K562 (cell line): Measurements from ENCODE around the gene EFNA2. TPM values are rescaled to one million over a fixed set of nuclear protein-coding genes. Genes with fewer than 3 reads are reported as not detected.

Experiments
- ERF ChIP-seq: fragments of 450-650 bp; formaldehyde crosslinking; IDR thresholded peaks from 2 replicates; pipeline ENCODE4 v1.4.0; 2020; ENCODE audit warnings: mild to moderate bottlenecking, mixed read lengths
- MXI1 ChIP-seq: IDR thresholded peaks from 2 replicates; pipeline ENCODE4 v1.6.1; 2011; ENCODE audit warnings: low read depth, mild to moderate bottlenecking, improper control_type of control experiment, low read length
- NELFE ChIP-seq: IDR thresholded peaks from 2 replicates; pipeline ENCODE4 v1.6.1; 2011; ENCODE audit warnings: mild to moderate bottlenecking; ENCODE audit not compliant: insufficient read depth, insufficient read length
- NR2C2 ChIP-seq, 2 experiments: fragments of 200-800 bp in 1 of 2; sonication (Bioruptor generic) in 1 of 2; sonication (generic) in 1 of 2; formaldehyde crosslinking in 1 of 2; IDR thresholded peaks; 2 replicates each; pipeline versions ENCODE4 v1.6.1 to v1.8.0; 2016 to 2022; ENCODE audit warnings: mild to moderate bottlenecking in 1 of 2, missing compliant biosample characterization in 1 of 2, missing genetic modification characterization in 1 of 2, missing genetic modification reagents in 1 of 2
- PHB ChIP-seq: fragments of 250-450 bp; sonication (Bioruptor Pico); IDR thresholded peaks from 2 replicates; pipeline ENCODE4 v1.5.0; 2021
- RUNX1 ChIP-seq: sonication (generic); IDR thresholded peaks from 2 replicates; pipeline ENCODE4 v1.6.1; 2016; ENCODE audit warnings: antibody characterized with exemption, low read depth
- SIN3A ChIP-seq, 2 experiments: fragments of 150-350 bp in 1 of 2; IDR thresholded peaks; 2 replicates each; pipeline ENCODE4 v1.6.1; 2011 to 2016; ENCODE audit warnings: borderline replicate concordance in 2 of 2, low read depth in 2 of 2, low read length in 2 of 2, mild to moderate bottlenecking in 2 of 2, moderate library complexity in 2 of 2; ENCODE audit not compliant: control insufficient read depth in 1 of 2
- TOE1 ChIP-seq, 2 experiments: fragments of 450-650 bp in 1 of 2; sonication (generic) in 1 of 2; formaldehyde crosslinking in 1 of 2; IDR thresholded peaks; 2 replicates each; pipeline versions ENCODE4 v1.7.1 to v1.8.0; 2016 to 2022; ENCODE audit warnings: borderline replicate concordance in 2 of 2, mild to moderate bottlenecking in 2 of 2, antibody characterized with exemption in 1 of 2, inconsistent platforms in 1 of 2, low read depth in 1 of 2, missing genetic modification reagents in 1 of 2, moderate library complexity in 1 of 2
- ZNF263 ChIP-seq: sonication (generic); formaldehyde crosslinking; IDR thresholded peaks from 2 replicates; pipeline ENCODE4 v1.8.0; 2022; ENCODE audit warnings: mild to moderate bottlenecking, missing genetic modification reagents, borderline replicate concordance
- ZNF3 ChIP-seq: fragments of 250-450 bp; sonication (Bioruptor Pico); IDR thresholded peaks from 2 replicates; pipeline ENCODE4 v1.5.0; 2021; ENCODE audit warnings: mild to moderate bottlenecking, moderate library complexity
- polyA plus RNA-seq, 8 experiments: library from polyadenylated mRNA; depleted of rRNA in 4 of 8; stranded (reverse) in 5 of 8; unstranded in 3 of 8; fragments of >200 nt; fragmentation: Nextera tagmentation in 2 of 8; fragmentation: Illumina TruSeq in 1 of 8; extraction: Ambion mirVana in 2 of 8; extraction: Trizol in 1 of 8; gene quantifications; 2 replicates each; pipeline versions ENCODE4 v1.2.1 to v1.2.3, GENCODE V29; 2011 to 2014; ENCODE audit warnings: inconsistent platforms in 1 of 8, missing spikeins in 1 of 8
- total RNA-seq, 7 experiments: library from RNA; depleted of rRNA in 6 of 7; stranded (reverse); fragments of >200 nt in 6 of 7; fragmentation: Illumina TruSeq in 2 of 7; extraction: Trizol in 2 of 7; gene quantifications; 2 replicates each; pipeline versions ENCODE4 v1.2.1 to v1.2.3, GENCODE V29; 2011 to 2021; ENCODE audit warnings: low replicate concordance in 1 of 7
- TF ChIP-seq, protein P1 (sequence below), 3 experiments: fragments of 200-800 bp in 1 of 3; fragments of 250-450 bp in 1 of 3; fragments of 450-650 bp in 1 of 3; sonication (Bioruptor Pico) in 1 of 3; sonication (Bioruptor generic) in 1 of 3; formaldehyde crosslinking in 1 of 3; IDR thresholded peaks; 2 replicates each; pipeline versions ENCODE4 v1.6.1 to v1.8.0; 2016 to 2022; ENCODE audit warnings: mild to moderate bottlenecking in 2 of 3, missing genetic modification characterization in 2 of 3, missing compliant biosample characterization in 1 of 3, moderate library complexity in 1 of 3
- TF ChIP-seq, protein P2 (sequence below): sonication (generic); formaldehyde crosslinking; IDR thresholded peaks from 2 replicates; pipeline ENCODE4 v1.8.0; 2022; ENCODE audit warnings: missing genetic modification reagents, mild to moderate bottlenecking, moderate library complexity, borderline replicate concordance
- TF ChIP-seq, protein P3 (sequence below): fragments of 250-450 bp; sonication (Bioruptor Pico); IDR thresholded peaks from 2 replicates; pipeline ENCODE4 v1.8.0; 2022; ENCODE audit warnings: moderate library complexity, mild to moderate bottlenecking, inconsistent platforms
- TF ChIP-seq, protein P4 (sequence below): fragments of 450-650 bp; IDR thresholded peaks from 2 replicates; pipeline ENCODE4 v1.6.1; 2017; ENCODE audit warnings: antibody characterized with exemption, mild to moderate bottlenecking

The EFNA2 gene
- total and polyA plus RNA-seq, 9 of the 15 experiments (the other 6 are each of a cell fraction or from before 2014, with no cell fraction given), result 0.11 to 0.44 (median 0.15) TPM; not detected in 6

DNA sequence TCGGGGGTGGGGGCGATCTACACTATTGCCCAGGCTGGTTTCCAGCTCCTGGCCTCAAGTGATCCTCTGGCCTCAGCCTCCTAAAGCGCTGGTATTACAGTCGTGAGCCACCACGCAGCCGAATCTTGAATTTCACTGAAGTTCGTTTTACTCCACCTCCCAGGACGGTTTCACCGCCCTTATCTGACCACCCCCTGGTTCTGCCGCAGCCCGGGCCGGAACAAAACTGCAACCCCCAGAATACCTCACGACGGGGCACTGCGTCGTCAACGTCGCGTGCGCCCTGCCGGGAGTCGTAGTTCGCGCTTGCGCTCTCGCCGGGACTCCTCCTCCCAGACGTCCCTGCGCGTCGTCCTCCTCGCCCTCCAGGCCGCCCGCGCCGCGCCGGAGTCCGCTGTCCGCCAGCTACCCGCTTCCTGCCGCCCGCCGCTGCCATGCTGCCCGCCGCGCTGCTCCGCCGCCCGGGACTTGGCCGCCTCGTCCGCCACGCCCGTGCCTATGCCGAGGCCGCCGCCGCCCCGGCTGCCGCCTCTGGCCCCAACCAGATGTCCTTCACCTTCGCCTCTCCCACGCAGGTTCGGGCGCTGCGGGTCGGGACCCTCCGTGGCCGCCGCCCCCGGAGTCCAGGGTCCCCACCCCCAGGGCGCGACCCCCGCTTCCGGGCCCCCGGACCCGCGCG is 44.1 kb upstream of the EFNA2 start, which contains the start of gene ATP5F1D (continued):
- TF ChIP-seq, protein P1, sequence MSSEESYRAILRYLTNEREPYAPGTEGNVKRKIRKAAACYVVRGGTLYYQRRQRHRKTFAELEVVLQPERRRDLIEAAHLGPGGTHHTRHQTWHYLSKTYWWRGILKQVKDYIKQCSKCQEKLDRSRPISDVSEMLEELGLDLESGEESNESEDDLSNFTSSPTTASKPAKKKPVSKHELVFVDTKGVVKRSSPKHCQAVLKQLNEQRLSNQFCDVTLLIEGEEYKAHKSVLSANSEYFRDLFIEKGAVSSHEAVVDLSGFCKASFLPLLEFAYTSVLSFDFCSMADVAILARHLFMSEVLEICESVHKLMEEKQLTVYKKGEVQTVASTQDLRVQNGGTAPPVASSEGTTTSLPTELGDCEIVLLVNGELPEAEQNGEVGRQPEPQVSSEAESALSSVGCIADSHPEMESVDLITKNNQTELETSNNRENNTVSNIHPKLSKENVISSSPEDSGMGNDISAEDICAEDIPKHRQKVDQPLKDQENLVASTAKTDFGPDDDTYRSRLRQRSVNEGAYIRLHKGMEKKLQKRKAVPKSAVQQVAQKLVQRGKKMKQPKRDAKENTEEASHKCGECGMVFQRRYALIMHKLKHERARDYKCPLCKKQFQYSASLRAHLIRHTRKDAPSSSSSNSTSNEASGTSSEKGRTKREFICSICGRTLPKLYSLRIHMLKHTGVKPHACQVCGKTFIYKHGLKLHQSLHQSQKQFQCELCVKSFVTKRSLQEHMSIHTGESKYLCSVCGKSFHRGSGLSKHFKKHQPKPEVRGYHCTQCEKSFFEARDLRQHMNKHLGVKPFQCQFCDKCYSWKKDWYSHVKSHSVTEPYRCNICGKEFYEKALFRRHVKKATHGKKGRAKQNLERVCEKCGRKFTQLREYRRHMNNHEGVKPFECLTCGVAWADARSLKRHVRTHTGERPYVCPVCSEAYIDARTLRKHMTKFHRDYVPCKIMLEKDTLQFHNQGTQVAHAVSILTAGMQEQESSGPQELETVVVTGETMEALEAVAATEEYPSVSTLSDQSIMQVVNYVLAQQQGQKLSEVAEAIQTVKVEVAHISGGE (CRISPR knock-in tag; IDR thresholded peaks at IDR 0.05), result peak in 1 of 3 experiments; percentile 90; a peak in 2 of 6 replicates
- peak; percentile 47 for TF ChIP-seq MXI1
- TF ChIP-seq, protein P2, sequence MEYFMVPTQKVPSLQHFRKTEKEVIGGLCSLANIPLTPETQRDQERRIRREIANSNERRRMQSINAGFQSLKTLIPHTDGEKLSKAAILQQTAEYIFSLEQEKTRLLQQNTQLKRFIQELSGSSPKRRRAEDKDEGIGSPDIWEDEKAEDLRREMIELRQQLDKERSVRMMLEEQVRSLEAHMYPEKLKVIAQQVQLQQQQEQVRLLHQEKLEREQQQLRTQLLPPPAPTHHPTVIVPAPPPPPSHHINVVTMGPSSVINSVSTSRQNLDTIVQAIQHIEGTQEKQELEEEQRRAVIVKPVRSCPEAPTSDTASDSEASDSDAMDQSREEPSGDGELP (CRISPR knock-in tag), result peak; percentile 84; the same call in 1 of the 2 replicates
- 0 out of 2 replicates have a peak, but pooled peaks have one; percentile 69 for TF ChIP-seq ERF
- TF ChIP-seq PHB (CRISPR knock-in tag), result no peak
- TF ChIP-seq ZNF263 (CRISPR knock-in tag), result peak; percentile 75
- TF ChIP-seq TOE1 (IDR thresholded peaks at IDR 0.05; ENCODE audit: borderline replicate concordance), result no peak
- TF ChIP-seq TOE1 (CRISPR knock-in tag; IDR thresholded peaks at IDR 0.05; ENCODE audit: borderline replicate concordance, low read depth), result no peak
- no peak for TF ChIP-seq NELFE
- TF ChIP-seq RUNX1, result no peak
- TF ChIP-seq, protein P3, sequence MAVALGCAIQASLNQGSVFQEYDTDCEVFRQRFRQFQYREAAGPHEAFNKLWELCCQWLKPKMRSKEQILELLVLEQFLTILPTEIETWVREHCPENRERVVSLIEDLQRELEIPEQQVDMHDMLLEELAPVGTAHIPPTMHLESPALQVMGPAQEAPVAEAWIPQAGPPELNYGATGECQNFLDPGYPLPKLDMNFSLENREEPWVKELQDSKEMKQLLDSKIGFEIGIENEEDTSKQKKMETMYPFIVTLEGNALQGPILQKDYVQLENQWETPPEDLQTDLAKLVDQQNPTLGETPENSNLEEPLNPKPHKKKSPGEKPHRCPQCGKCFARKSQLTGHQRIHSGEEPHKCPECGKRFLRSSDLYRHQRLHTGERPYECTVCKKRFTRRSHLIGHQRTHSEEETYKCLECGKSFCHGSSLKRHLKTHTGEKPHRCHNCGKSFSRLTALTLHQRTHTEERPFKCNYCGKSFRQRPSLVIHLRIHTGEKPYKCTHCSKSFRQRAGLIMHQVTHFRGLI, result no peak
- TF ChIP-seq, protein P4, sequence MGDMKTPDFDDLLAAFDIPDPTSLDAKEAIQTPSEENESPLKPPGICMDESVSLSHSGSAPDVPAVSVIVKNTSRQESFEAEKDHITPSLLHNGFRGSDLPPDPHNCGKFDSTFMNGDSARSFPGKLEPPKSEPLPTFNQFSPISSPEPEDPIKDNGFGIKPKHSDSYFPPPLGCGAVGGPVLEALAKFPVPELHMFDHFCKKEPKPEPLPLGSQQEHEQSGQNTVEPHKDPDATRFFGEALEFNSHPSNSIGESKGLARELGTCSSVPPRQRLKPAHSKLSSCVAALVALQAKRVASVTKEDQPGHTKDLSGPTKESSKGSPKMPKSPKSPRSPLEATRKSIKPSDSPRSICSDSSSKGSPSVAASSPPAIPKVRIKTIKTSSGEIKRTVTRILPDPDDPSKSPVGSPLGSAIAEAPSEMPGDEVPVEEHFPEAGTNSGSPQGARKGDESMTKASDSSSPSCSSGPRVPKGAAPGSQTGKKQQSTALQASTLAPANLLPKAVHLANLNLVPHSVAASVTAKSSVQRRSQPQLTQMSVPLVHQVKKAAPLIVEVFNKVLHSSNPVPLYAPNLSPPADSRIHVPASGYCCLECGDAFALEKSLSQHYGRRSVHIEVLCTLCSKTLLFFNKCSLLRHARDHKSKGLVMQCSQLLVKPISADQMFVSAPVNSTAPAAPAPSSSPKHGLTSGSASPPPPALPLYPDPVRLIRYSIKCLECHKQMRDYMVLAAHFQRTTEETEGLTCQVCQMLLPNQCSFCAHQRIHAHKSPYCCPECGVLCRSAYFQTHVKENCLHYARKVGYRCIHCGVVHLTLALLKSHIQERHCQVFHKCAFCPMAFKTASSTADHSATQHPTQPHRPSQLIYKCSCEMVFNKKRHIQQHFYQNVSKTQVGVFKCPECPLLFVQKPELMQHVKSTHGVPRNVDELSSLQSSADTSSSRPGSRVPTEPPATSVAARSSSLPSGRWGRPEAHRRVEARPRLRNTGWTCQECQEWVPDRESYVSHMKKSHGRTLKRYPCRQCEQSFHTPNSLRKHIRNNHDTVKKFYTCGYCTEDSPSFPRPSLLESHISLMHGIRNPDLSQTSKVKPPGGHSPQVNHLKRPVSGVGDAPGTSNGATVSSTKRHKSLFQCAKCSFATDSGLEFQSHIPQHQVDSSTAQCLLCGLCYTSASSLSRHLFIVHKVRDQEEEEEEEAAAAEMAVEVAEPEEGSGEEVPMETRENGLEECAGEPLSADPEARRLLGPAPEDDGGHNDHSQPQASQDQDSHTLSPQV, result 0 out of 2 replicates have a peak, but pooled peaks have one; percentile 42
- TF ChIP-seq NR2C2 (CRISPR knock-in tag; IDR thresholded peaks at IDR 0.05), result peak; percentile 75; the same call in 1 of the 2 replicates
- peak; percentile 94 for TF ChIP-seq NR2C2 (tag; IDR thresholded peaks at IDR 0.05)
- TF ChIP-seq SIN3A (IDR thresholded peaks at IDR 0.05; ENCODE audit: borderline replicate concordance in 2 of 2, control insufficient read depth in 1 of 2, low read depth in 2 of 2, low read length in 2 of 2), result peak in 1 of 2 experiments; percentile 64; a peak in 1 of 4 replicates
- TF ChIP-seq ZNF3 (CRISPR knock-in tag), result no peak
